ENCODE data around the gene IQCH.

DNA sequence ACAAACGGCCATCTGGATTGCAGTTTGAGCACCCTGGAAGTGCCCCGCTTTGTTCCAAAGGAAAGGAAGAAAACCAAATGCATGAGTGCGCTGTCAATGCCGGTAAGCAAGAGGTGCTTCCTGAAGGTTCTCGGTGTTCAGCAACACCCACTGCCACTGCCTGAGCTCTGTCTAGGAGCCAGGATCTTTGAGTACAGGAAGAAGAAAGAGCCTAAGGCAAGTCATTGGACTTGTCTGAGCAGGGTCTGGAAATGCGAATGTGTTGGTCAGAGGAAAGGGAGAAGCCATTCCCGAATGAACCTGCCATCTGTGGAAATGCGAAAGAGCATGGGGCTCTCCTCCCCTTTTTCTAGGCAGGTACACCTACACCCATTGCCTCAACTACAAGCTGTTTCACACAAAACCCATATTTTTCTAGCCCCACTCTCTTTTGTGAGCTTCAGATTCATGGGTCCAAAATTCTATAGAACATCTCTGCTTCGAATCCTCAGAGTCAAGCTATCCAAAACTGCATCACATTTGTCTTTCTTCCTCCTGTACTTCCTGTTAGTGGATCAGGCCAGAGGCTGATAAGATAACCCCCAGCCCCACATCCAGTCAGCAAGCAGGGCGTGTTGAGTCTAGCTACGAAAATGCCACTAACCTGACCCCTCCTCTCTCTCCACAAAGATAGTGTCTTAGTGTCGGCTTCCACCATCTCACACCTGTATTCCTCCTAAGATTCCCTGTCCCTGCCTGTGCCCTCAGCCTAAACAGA lies 210.8 kb downstream of the IQCH start:
- no peak for TF ChIP-seq POLR2A (IDR thresholded peaks at IDR 0.05; ENCODE audit: low read depth, low read length)
- TF ChIP-seq POLR2AphosphoS5 (IDR thresholded peaks at IDR 0.05; ENCODE audit: low read depth, low read length), result no peak
- TF ChIP-seq TAF1 (IDR thresholded peaks at IDR 0.05; ENCODE audit: borderline replicate concordance, low read depth, low read length), result no peak
